Mammary epithelial cell (primary cell): ENCODE measurements around the gene FLVCR1.
"Not testable (repeated sequence)": the region's sequence is repeated elsewhere in the genome, so short reads cannot be mapped to it uniquely, and the experiment has no call there.

ENCODE experiments used
- CTCF ChIP-seq, 2 donors: IDR thresholded peaks in 1 of 2; conservative IDR thresholded peaks in 1 of 2; 2 replicates each; pipeline ENCODE4 v1.5.1; 2011 to 2012; ENCODE audit warnings: inconsistent platforms in 2 of 2, low read length in 2 of 2, mild to moderate bottlenecking in 2 of 2, control low read depth in 1 of 2, low read depth in 1 of 2; ENCODE audit not compliant: insufficient read depth in 1 of 2; ENCODE audit errors: extremely low read depth in 1 of 2
- EZH2 ChIP-seq: IDR thresholded peaks from 2 replicates; pipeline ENCODE4 v1.6.1; 2012; ENCODE audit warnings: low read length, inconsistent platforms, borderline replicate concordance

- TF ChIP-seq CTCF (conservative IDR thresholded peaks at IDR 0.05 in 1 of 2, IDR thresholded peaks at IDR 0.05 in 1 of 2; ENCODE audit: extremely low read depth in 1 of 2, insufficient read depth in 1 of 2, low read depth in 1 of 2, low read length in 2 of 2); EZH2: not testable (repeated sequence)
Measured at GRCh38 chr1:212844521-212844920, 13.6 kb upstream of the FLVCR1 start.
